ENCODE results near the gene YPEL1.

DNA sequence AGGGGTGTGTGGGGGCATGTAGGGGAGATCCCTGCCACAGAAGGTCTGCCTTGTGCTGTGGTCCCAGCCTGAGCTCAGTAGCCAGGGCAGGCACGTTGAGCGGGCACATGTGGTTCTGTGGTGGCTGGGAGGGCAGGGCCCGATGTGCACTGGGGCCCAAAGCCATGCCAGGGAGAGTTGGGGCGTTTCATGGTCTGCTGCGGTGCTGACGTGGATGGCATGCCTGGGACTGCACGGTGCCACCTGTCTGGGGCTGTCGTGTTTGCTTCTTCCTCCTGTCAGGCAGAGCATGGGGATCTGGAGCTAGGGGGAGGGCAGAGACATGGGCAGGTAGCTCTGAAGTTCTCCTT, 50.5 kb downstream of the YPEL1 start:
- no peak for TF ChIP-seq POLR2A (IDR thresholded peaks at IDR 0.05)
- TF ChIP-seq, protein P1, sequence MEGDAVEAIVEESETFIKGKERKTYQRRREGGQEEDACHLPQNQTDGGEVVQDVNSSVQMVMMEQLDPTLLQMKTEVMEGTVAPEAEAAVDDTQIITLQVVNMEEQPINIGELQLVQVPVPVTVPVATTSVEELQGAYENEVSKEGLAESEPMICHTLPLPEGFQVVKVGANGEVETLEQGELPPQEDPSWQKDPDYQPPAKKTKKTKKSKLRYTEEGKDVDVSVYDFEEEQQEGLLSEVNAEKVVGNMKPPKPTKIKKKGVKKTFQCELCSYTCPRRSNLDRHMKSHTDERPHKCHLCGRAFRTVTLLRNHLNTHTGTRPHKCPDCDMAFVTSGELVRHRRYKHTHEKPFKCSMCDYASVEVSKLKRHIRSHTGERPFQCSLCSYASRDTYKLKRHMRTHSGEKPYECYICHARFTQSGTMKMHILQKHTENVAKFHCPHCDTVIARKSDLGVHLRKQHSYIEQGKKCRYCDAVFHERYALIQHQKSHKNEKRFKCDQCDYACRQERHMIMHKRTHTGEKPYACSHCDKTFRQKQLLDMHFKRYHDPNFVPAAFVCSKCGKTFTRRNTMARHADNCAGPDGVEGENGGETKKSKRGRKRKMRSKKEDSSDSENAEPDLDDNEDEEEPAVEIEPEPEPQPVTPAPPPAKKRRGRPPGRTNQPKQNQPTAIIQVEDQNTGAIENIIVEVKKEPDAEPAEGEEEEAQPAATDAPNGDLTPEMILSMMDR (IDR thresholded peaks at IDR 0.05): no peak

All from body of pancreas (tissue), 4 donors.